HCT116 (cell line): ENCODE data around the gene DUSP6. TPM values are rescaled to one million over a fixed set of nuclear protein-coding genes. Genes with fewer than 3 reads are reported as not detected.

Source experiments
- ATAC-seq: fragments of 200-7000 bp; cut with Tn5 transposase; 2 replicates; pipeline ENCODE4 v1.9.1; 2020; ENCODE audit warnings: mild to moderate bottlenecking, moderate library complexity
- BruUV-seq: library from RNA; stranded (reverse); fragments of 400-500 nt; replicated peaks from 2 replicates; lab custom pipeline; 2021; lab: Mats Ljungman, UMichigan
- CTCF ChIA-PET: fragments of 300-600 bp; sonication (Branson Sonifier 250); formaldehyde crosslinking; loops from one replicate; lab custom pipeline; 2021; ENCODE audit warnings: antibody characterized with exemption; lab: Charles Lee
- POLR2A ChIA-PET: fragments of 300-600, 350-600 bp; sonication (Branson Sonifier 250); formaldehyde crosslinking; loops from one replicate; lab custom pipeline; 2021; ENCODE audit warnings: antibody characterized with exemption; lab: Charles Lee
- RAD21 ChIA-PET, 2 experiments: fragments of 300-600 bp; sonication (Branson Sonifier 250); formaldehyde crosslinking; loops; one replicate each; lab custom pipeline; 2023; ENCODE audit warnings: low total read pairs in 2 of 2; ENCODE audit not compliant: uncharacterized antibody in 2 of 2, unreplicated experiment in 2 of 2, low non-redundant PET in 1 of 2; lab: Charles Lee
- DNase-seq: peaks from one replicate; pipeline ENCODE4 v3.0.0-alpha.2; 2010; ENCODE audit warnings: low read depth, low spot score
- H2AFZ ChIP-seq: fragments of 200-600 bp; shearing (Covaris generic), sonication (generic); 2 replicates; pipeline ENCODE4 v1.6.1; 2017; ENCODE audit warnings: low read depth, mixed run types, mixed read lengths, antibody characterized with exemption, low read length; ENCODE audit not compliant: poor library complexity, severe bottlenecking
- H3K27ac ChIP-seq: 2 replicates; pipeline ENCODE4 v1.5.1; 2012; ENCODE audit warnings: low read depth, low read length
- H3K27me3 ChIP-seq: fragments of 200-600 bp; sonication (generic); 2 replicates; pipeline ENCODE4 v1.6.1; 2016; ENCODE audit warnings: mixed run types, low read length, mixed read lengths; ENCODE audit not compliant: insufficient read depth
- H3K36me3 ChIP-seq, 2 experiments: fragments of 200-500 bp in 1 of 2; fragments of 200-600 bp in 1 of 2; sonication (Bioruptor generic) in 1 of 2; sonication (generic) in 1 of 2; 2 replicates each; pipeline versions ENCODE4 v1.5.1 to v1.6.1; 2014 to 2016; ENCODE audit warnings: low read length in 2 of 2, inconsistent platforms in 1 of 2, mixed read lengths in 1 of 2, mixed run types in 1 of 2; ENCODE audit not compliant: insufficient read depth in 2 of 2, control insufficient read depth in 1 of 2
- H3K4me1 ChIP-seq, 2 experiments: fragments of 200-600 bp in 1 of 2; sonication (generic) in 1 of 2; 2 replicates each; pipeline versions ENCODE4 v1.5.1 to v1.6.1; 2012 to 2017; ENCODE audit warnings: low read length in 2 of 2, inconsistent platforms in 1 of 2, mild to moderate bottlenecking in 1 of 2, mixed read lengths in 1 of 2, mixed run types in 1 of 2, moderate library complexity in 1 of 2; ENCODE audit not compliant: insufficient read depth in 2 of 2, control insufficient read depth in 1 of 2
- H3K4me2 ChIP-seq: fragments of 200-600 bp; sonication (generic); 2 replicates; pipeline ENCODE4 v1.6.1; 2017; ENCODE audit warnings: mixed run types, low read length, mixed read lengths
- H3K4me3 ChIP-seq, 2 experiments: fragments of 200-600 bp in 1 of 2; sonication (generic) in 1 of 2; replicated peaks in 1 of 2; 2 replicates each; pipeline ENCODE4 v1.5.1; 2011 to 2016; ENCODE audit warnings: low read length in 2 of 2, control low read depth in 1 of 2, low read depth in 1 of 2, mild to moderate bottlenecking in 1 of 2, mixed read lengths in 1 of 2, mixed run types in 1 of 2
- H3K79me2 ChIP-seq: fragments of 200-600 bp; sonication (generic); 2 replicates; pipeline ENCODE4 v1.6.1; 2017; ENCODE audit warnings: mild to moderate bottlenecking, mixed run types, low read length, moderate library complexity, mixed read lengths; ENCODE audit not compliant: insufficient read depth
- H3K9ac ChIP-seq: fragments of 200-600 bp; sonication (generic); 2 replicates; pipeline ENCODE4 v1.6.1; 2016; ENCODE audit warnings: low read length, mixed read lengths
- H3K9me2 ChIP-seq: fragments of 200-600 bp; sonication (generic), shearing (Covaris generic); 2 replicates; pipeline ENCODE4 v1.6.1; 2017; ENCODE audit warnings: mixed run types, mild to moderate bottlenecking, moderate library complexity; ENCODE audit not compliant: insufficient read depth
- H3K9me3 ChIP-seq, 2 experiments: fragments of 200-500 bp in 1 of 2; fragments of 200-600 bp in 1 of 2; sonication (Bioruptor generic) in 1 of 2; sonication (generic) in 1 of 2; 2 replicates each; pipeline ENCODE4 v1.6.1; 2014 to 2017; ENCODE audit warnings: low read length in 2 of 2, mixed read lengths in 2 of 2, inconsistent platforms in 1 of 2, low read depth in 1 of 2, mild to moderate bottlenecking in 1 of 2, mixed run types in 1 of 2, moderate library complexity in 1 of 2; ENCODE audit not compliant: control insufficient read depth in 1 of 2, insufficient read depth in 1 of 2
- H4K20me1 ChIP-seq: fragments of 200-600 bp; sonication (generic), shearing (Covaris generic); 2 replicates; pipeline ENCODE4 v1.6.1; 2017; ENCODE audit warnings: mixed run types, mild to moderate bottlenecking, moderate library complexity; ENCODE audit not compliant: insufficient read depth
- CBX3 ChIP-seq: IDR thresholded peaks from 2 replicates; pipeline ENCODE4 v1.6.1; 2012; ENCODE audit warnings: low read depth
- RAD21 ChIP-seq: IDR thresholded peaks from 2 replicates; pipeline ENCODE4 v1.6.1; 2012; ENCODE audit warnings: low read depth, mild to moderate bottlenecking
- intact Hi-C: fragments of 100-400 bp; cut with micrococcal nuclease; formaldehyde crosslinking; loops from 2 replicates; pipeline ENCODE4 v1.10.0; 2022
- total RNA-seq: library from RNA; stranded (reverse); gene quantifications from one replicate; pipeline ENCODE4 v1.2.1, GENCODE V29; 2021; ENCODE audit not compliant: unreplicated experiment
- TF ChIP-seq, protein P1 (sequence below), 3 experiments: fragments of 200-600 bp in 1 of 3; sonication (generic) in 1 of 3; IDR thresholded peaks in 2 of 3; conservative IDR thresholded peaks in 1 of 3; 2 replicates each; pipeline ENCODE4 v1.5.1; 2012 to 2017; ENCODE audit warnings: low read depth in 2 of 3, low read length in 2 of 3, antibody characterized with exemption in 1 of 3, borderline replicate concordance in 1 of 3, control low read depth in 1 of 3, mild to moderate bottlenecking in 1 of 3, mixed read lengths in 1 of 3, mixed run types in 1 of 3, moderate library complexity in 1 of 3; ENCODE audit not compliant: insufficient read depth in 1 of 3
- TF ChIP-seq, protein P2 (sequence below): IDR thresholded peaks from 2 replicates; pipeline ENCODE4 v1.6.1; 2012

DUSP6 gene
- total RNA-seq, 1 experiment from 2014 or later: 219 TPM

GRCh38 chr12:89390802-89391673 is 38.7 kb upstream of the DUSP6 start:
- H3K27ac ChIP-seq: no peak overlapping the region
- DNase-seq (no peak), ATAC-seq (0 out of 2 replicates have a peak, but pooled peaks have one; percentile 20)
- H3K9ac ChIP-seq: no peak overlapping the region
- ChIA-PET POLR2A (interaction anchor here (0.8 kb wide), 1 partner anchor 39 kb away, joined by 4 read pairs; the partner anchor contains the start of gene DUSP6), RAD21 (no interaction called here), CTCF (no interaction called here)
- no peaks in the 10 kb centered on the region for H3K9me3 ChIP-seq
- TF ChIP-seq, protein P1, sequence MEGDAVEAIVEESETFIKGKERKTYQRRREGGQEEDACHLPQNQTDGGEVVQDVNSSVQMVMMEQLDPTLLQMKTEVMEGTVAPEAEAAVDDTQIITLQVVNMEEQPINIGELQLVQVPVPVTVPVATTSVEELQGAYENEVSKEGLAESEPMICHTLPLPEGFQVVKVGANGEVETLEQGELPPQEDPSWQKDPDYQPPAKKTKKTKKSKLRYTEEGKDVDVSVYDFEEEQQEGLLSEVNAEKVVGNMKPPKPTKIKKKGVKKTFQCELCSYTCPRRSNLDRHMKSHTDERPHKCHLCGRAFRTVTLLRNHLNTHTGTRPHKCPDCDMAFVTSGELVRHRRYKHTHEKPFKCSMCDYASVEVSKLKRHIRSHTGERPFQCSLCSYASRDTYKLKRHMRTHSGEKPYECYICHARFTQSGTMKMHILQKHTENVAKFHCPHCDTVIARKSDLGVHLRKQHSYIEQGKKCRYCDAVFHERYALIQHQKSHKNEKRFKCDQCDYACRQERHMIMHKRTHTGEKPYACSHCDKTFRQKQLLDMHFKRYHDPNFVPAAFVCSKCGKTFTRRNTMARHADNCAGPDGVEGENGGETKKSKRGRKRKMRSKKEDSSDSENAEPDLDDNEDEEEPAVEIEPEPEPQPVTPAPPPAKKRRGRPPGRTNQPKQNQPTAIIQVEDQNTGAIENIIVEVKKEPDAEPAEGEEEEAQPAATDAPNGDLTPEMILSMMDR (IDR thresholded peaks at IDR 0.05 in 2 of 3, conservative IDR thresholded peaks at IDR 0.05 in 1 of 3; ENCODE audit: borderline replicate concordance in 1 of 3, insufficient read depth in 1 of 3, low read depth in 2 of 3, low read length in 2 of 3): no peak
- TF ChIP-seq, protein P2, sequence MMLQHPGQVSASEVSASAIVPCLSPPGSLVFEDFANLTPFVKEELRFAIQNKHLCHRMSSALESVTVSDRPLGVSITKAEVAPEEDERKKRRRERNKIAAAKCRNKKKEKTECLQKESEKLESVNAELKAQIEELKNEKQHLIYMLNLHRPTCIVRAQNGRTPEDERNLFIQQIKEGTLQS: no peak
- no peak for TF ChIP-seq RAD21
- TF ChIP-seq CBX3: no peak
- H4K20me1 ChIP-seq: no peaks in the 10 kb centered on the region
- no peaks in the 10 kb centered on the region for H3K9me2 ChIP-seq
- no peaks in the 10 kb centered on the region for H3K36me3 ChIP-seq
- BruUV-seq: no TSS peak
- no peak overlapping the region for H3K4me2 ChIP-seq
- H2AFZ ChIP-seq: no peak overlapping the region
- no peaks in the 10 kb centered on the region for H3K79me2 ChIP-seq
- intact Hi-C loops: no loop called here
- H3K4me1 ChIP-seq: peaks cover 0 to 8% of the 10 kb centered on the region in 2 experiments; a peak in 2 of 4 replicates
- H3K27me3 ChIP-seq: no peaks in the 10 kb centered on the region
- H3K4me3 ChIP-seq: no peak overlapping the region
